Panc1 (cell line): Measurements from ENCODE around the gene ZBTB46.

Source experiments
- CTCF ChIP-seq: fragments of 450-650 bp; IDR thresholded peaks from 2 replicates; pipeline ENCODE4 v1.5.1; 2017; ENCODE audit warnings: mild to moderate bottlenecking
- POLR2AphosphoS5 ChIP-seq: IDR thresholded peaks from 2 replicates; pipeline ENCODE4 v1.6.1; 2012; ENCODE audit warnings: mild to moderate bottlenecking, low read depth, low read length, moderate library complexity
- REST ChIP-seq, 2 experiments: IDR thresholded peaks; 2 replicates each; pipeline ENCODE4 v1.6.1; 2011 to 2012; ENCODE audit warnings: low read depth in 2 of 2, control low read depth in 1 of 2, low read length in 1 of 2, mild to moderate bottlenecking in 1 of 2, moderate library complexity in 1 of 2; ENCODE audit not compliant: insufficient read depth in 1 of 2

- TF ChIP-seq CTCF (no peak), POLR2AphosphoS5 (no peak), REST (IDR thresholded peaks at IDR 0.05; ENCODE audit: insufficient read depth in 1 of 2, low read depth in 2 of 2, low read length in 1 of 2) (no peak)
Observed at GRCh38 chr20:63811491-63811875, 19.6 kb downstream of the ZBTB46 start.
